ENCODE measurements around the gene NDUFV2. TPM values are rescaled to one million over a fixed set of nuclear protein-coding genes. Genes with fewer than 3 reads are reported as not detected.

The NDUFV2 gene
- polyA plus RNA-seq, 3 donors = 55.4 to 184 (median 162) TPM

- H3K9me3 Mint-ChIP-seq = no peaks in the 10 kb centered on the region
- no peak overlapping the region for H2AFZ ChIP-seq (ENCODE audit: insufficient read depth, low read depth, low read length, poor library complexity, severe bottlenecking)
- H3K27me3 ChIP-seq (ENCODE audit: control insufficient read depth in 2 of 2, insufficient read depth in 2 of 2, low read length in 2 of 2) = peaks cover 3% of the 10 kb centered on the region in 2 donors
- TF ChIP-seq CTCF (IDR thresholded peaks at IDR 0.05) = no peak
- H3K36me3 ChIP-seq (replicated peaks in 1 of 2; ENCODE audit: control insufficient read depth in 1 of 2, insufficient read depth in 2 of 2, low read length in 2 of 2) = no peaks in the 10 kb centered on the region
- H3K4me3 ChIP-seq (replicated peaks in 1 of 3; ENCODE audit: low read depth in 2 of 3, low read length in 3 of 3) = no peak overlapping the region
- no peak overlapping the region for H3K4me3 Mint-ChIP-seq
- no peak overlapping the region for H3K4me2 ChIP-seq (replicated peaks; ENCODE audit: extremely low read depth, low read length, poor library complexity, severe bottlenecking)
- DNase-seq = no peak
- H3K9ac ChIP-seq (ENCODE audit: insufficient read depth, low read length, poor library complexity, severe bottlenecking) = no peak overlapping the region
- no peaks in the 10 kb centered on the region for H3K9me3 ChIP-seq (replicated peaks in 1 of 2; ENCODE audit: control insufficient read depth in 1 of 2, insufficient read depth in 1 of 2, low read length in 2 of 2)
- intact Hi-C loops (cut with micrococcal nuclease) = no loop called here
- H3K27ac ChIP-seq (ENCODE audit: low read depth in 1 of 2, low read length in 2 of 2) = no peak overlapping the region
- peaks cover 0 to 3% of the 10 kb centered on the region in 2 donors for H3K36me3 Mint-ChIP-seq
- no peaks in the 10 kb centered on the region for H3K79me2 ChIP-seq (ENCODE audit: insufficient read depth, low read length)
- WGBS (ENCODE audit: insufficient coverage) = no CpG with 5 or more reads among the region's 1 CpG
- H3K4me1 ChIP-seq (ENCODE audit: control insufficient read depth in 1 of 2, insufficient read depth in 2 of 2, low read length in 2 of 2) = peaks cover 19 to 25% of the 10 kb centered on the region in 2 donors
- no peaks in the 10 kb centered on the region for H4K20me1 ChIP-seq (ENCODE audit: insufficient read depth, low read length)
- peaks cover 6 to 13% (median 11%) of the 10 kb centered on the region in 3 donors for H3K27me3 Mint-ChIP-seq (ENCODE audit: low read depth in 3 of 3)
- H3K27ac Mint-ChIP-seq = no peak overlapping the region
- H3K4me1 Mint-ChIP-seq = peaks cover 26% of the 10 kb centered on the region
These were observed 15.9 kb upstream of the NDUFV2 start for GRCh38 chr18:9086624-9087023.

GRCh38 chr18:9087144-9087543, 15.4 kb upstream of the NDUFV2 start:
- no peak overlapping the region for H3K27ac Mint-ChIP-seq

More at GRCh38 chr18:9087144-9087543, 15.4 kb upstream of the NDUFV2 start:
- Histone ChIP-seq H3K79me2 (ENCODE audit: insufficient read depth, low read length) (no peaks in the 10 kb centered on the region), H3K27me3 (ENCODE audit: control insufficient read depth in 2 of 2, insufficient read depth in 2 of 2, low read length in 2 of 2) (peaks cover 3% of the 10 kb centered on the region in 2 donors), H3K4me3 (replicated peaks in 1 of 3; ENCODE audit: low read depth in 2 of 3, low read length in 3 of 3) (no peak overlapping the region), H3K9me3 (replicated peaks in 1 of 2; ENCODE audit: control insufficient read depth in 1 of 2, insufficient read depth in 1 of 2, low read length in 2 of 2) (no peaks in the 10 kb centered on the region), H3K4me2 (replicated peaks; ENCODE audit: extremely low read depth, low read length, poor library complexity, severe bottlenecking) (no peak overlapping the region), H3K36me3 (replicated peaks in 1 of 2; ENCODE audit: control insufficient read depth in 1 of 2, insufficient read depth in 2 of 2, low read length in 2 of 2) (no peaks in the 10 kb centered on the region), H3K9ac (ENCODE audit: insufficient read depth, low read length, poor library complexity, severe bottlenecking) (no peak overlapping the region), H3K27ac (ENCODE audit: low read depth in 1 of 2, low read length in 2 of 2) (no peak overlapping the region), H4K20me1 (ENCODE audit: insufficient read depth, low read length) (no peaks in the 10 kb centered on the region), H2AFZ (ENCODE audit: insufficient read depth, low read depth, low read length, poor library complexity, severe bottlenecking) (no peak overlapping the region), H3K4me1 (ENCODE audit: control insufficient read depth in 1 of 2, insufficient read depth in 2 of 2, low read length in 2 of 2) (peaks cover 24 to 30% of the 10 kb centered on the region in 2 donors)
- Mint-ChIP-seq H3K36me3 (peaks cover 0 to 3% of the 10 kb centered on the region in 2 donors), H3K4me3 (no peak overlapping the region), H3K9me3 (no peaks in the 10 kb centered on the region), H3K4me1 (peaks cover 31% of the 10 kb centered on the region), H3K27me3 (ENCODE audit: low read depth in 3 of 3) (peaks cover 6 to 13% (median 11%) of the 10 kb centered on the region in 3 donors)
- intact Hi-C loops (cut with micrococcal nuclease) = no loop called here
- no peak for TF ChIP-seq CTCF (IDR thresholded peaks at IDR 0.05)
- no peak for DNase-seq
- no CpG with 5 or more reads among the region's 2 CpGs for WGBS (ENCODE audit: insufficient coverage)
